ENCODE data around the gene CEACAM16. TPM values are rescaled to one million over a fixed set of nuclear protein-coding genes. Genes with fewer than 3 reads are reported as not detected.

CEACAM16 gene
- total RNA-seq, 1 donor from 2014 or later, result not detected

- Mint-ChIP-seq H3K27ac (ENCODE audit: unreplicated experiment) (no peak within 1 kb of the TSS), H3K4me1 (ENCODE audit: low read depth) (no peaks in the 10 kb centered on the region), H3K27me3 (ENCODE audit: low read depth) (no peaks in the 10 kb centered on the region), H3K9me3 (ENCODE audit: low read depth) (no peaks in the 10 kb centered on the region), H3K36me3 (ENCODE audit: low read depth) (peaks cover 2% of the 10 kb centered on the region), H3K4me3 (ENCODE audit: unreplicated experiment) (no peak within 1 kb of the TSS)
- TF ChIP-seq CTCF (IDR thresholded peaks at IDR 0.05), result no peak
- no peak for DNase-seq (ENCODE audit: low spot score)
Observed at GRCh38 chr19:44671400-44671799, 27.6 kb upstream of the CEACAM16 start, which contains the start of gene CEACAM19. CEACAM19 (plus strand) TSS chr19:44671482; CDS start chr19:44671932, 450 bp downstream.

GRCh38 chr19:44672226-44672625, 26.7 kb upstream of the CEACAM16 start:
- Mint-ChIP-seq H3K36me3 (ENCODE audit: low read depth) (peaks cover 3% of the 10 kb centered on the region), H3K9me3 (ENCODE audit: low read depth) (no peaks in the 10 kb centered on the region), H3K27me3 (ENCODE audit: low read depth) (no peaks in the 10 kb centered on the region), H3K4me1 (ENCODE audit: low read depth) (peaks cover 4% of the 10 kb centered on the region), H3K4me3 (ENCODE audit: unreplicated experiment) (no peak overlapping the region), H3K27ac (ENCODE audit: unreplicated experiment) (no peak overlapping the region)
- no peak for DNase-seq (ENCODE audit: low spot score)
- no peak for TF ChIP-seq CTCF (IDR thresholded peaks at IDR 0.05)

- no peak overlapping the region for H3K27ac Mint-ChIP-seq (ENCODE audit: unreplicated experiment)
- TF ChIP-seq CTCF (IDR thresholded peaks at IDR 0.05), result no peak
- H3K27me3 Mint-ChIP-seq (ENCODE audit: low read depth), result no peaks in the 10 kb centered on the region
- DNase-seq (ENCODE audit: low spot score), result no peak
- H3K4me3 Mint-ChIP-seq (ENCODE audit: unreplicated experiment), result no peak overlapping the region
- H3K4me1 Mint-ChIP-seq (ENCODE audit: low read depth), result peaks cover 9% of the 10 kb centered on the region
- H3K9me3 Mint-ChIP-seq (ENCODE audit: low read depth), result no peaks in the 10 kb centered on the region
- H3K36me3 Mint-ChIP-seq (ENCODE audit: low read depth), result peaks cover 3% of the 10 kb centered on the region
Observed at GRCh38 chr19:44673510-44673909, 25.4 kb upstream of the CEACAM16 start.

- no peak for DNase-seq (ENCODE audit: low spot score)
- Mint-ChIP-seq H3K4me1 (ENCODE audit: low read depth) (peaks cover 9% of the 10 kb centered on the region), H3K27me3 (ENCODE audit: low read depth) (no peaks in the 10 kb centered on the region), H3K27ac (ENCODE audit: unreplicated experiment) (no peak overlapping the region), H3K36me3 (ENCODE audit: low read depth) (peaks cover 6% of the 10 kb centered on the region), H3K9me3 (ENCODE audit: low read depth) (no peaks in the 10 kb centered on the region), H3K4me3 (ENCODE audit: unreplicated experiment) (no peak overlapping the region)
- no peak for TF ChIP-seq CTCF (IDR thresholded peaks at IDR 0.05)
Observed at GRCh38 chr19:44675521-44675920, 23.4 kb upstream of the CEACAM16 start.

GRCh38 chr19:44677019-44677811, 21.7 kb upstream of the CEACAM16 start:
- H3K27ac Mint-ChIP-seq (ENCODE audit: unreplicated experiment), result peak overlapping the region; percentile 88

More at GRCh38 chr19:44677019-44677811, 21.7 kb upstream of the CEACAM16 start:
- peaks cover 10% of the 10 kb centered on the region for H3K36me3 Mint-ChIP-seq (ENCODE audit: low read depth)
- no peak for DNase-seq (ENCODE audit: low spot score)
- peaks cover 9% of the 10 kb centered on the region for H3K4me1 Mint-ChIP-seq (ENCODE audit: low read depth)
- no peaks in the 10 kb centered on the region for H3K27me3 Mint-ChIP-seq (ENCODE audit: low read depth)
- no peak overlapping the region for H3K4me3 Mint-ChIP-seq (ENCODE audit: unreplicated experiment)
- no peak for TF ChIP-seq CTCF (IDR thresholded peaks at IDR 0.05)
- H3K9me3 Mint-ChIP-seq (ENCODE audit: low read depth), result no peaks in the 10 kb centered on the region
